ENCODE results near the gene CTTNBP2NL.
"Not testable (repeated sequence)": the region's sequence is repeated elsewhere in the genome, so short reads cannot be mapped to it uniquely, and the experiment has no call there.

Gene CTTNBP2NL

DNA sequence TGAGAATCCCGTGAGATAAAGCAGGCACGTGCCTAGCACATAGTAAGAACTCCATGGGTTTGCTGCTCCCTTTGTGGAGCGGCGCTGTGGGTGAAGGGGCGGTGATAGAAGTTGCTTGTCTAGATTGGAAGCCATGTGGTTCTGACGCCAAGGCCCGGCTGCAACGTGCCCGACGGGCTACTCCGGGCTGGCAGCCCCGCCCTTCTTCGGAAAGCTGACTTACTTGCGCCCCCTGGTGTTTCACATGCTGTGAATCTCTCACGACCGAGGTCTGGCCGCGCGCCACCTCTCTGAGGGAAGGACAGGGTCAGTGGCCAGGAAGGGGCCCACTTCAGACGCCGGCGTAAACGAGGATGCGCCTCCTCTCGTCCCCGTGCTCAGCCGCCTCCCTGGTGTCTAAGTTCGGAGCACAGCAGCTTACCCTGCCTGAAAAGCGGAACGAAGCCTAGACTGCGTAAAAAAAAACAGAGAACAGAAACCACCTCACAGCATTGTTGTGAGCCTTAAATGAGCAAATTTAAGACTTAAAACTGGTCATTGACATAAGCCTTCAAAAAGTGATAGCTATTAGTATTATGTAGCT is 70.2 kb downstream of the CTTNBP2NL start:
- peak; percentile 84 for DNase-seq

DNA sequence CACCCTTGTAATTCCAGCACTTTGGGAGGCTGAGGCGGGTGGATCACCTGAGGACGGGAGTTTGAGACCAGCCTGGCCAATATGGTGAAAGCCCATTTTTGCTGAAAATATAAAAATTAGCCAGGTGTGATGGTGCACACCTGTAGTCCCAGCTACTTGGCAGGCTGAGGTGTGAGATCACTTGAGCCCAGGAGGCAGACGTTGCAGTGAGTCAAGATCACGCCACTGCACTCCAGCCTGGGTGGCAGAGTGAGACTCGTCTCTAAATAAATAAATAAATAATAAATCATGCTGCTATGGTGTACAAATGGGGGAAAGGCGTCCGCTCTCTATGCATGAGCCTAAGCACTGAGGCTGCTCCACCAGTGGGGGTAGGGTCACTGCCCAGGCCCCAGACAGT is 74.3 kb downstream of the CTTNBP2NL start:
- not testable (repeated sequence) for DNase-seq

GRCh38 chr1:112470966-112471365 is 75.0 kb downstream of the CTTNBP2NL start:
- DNase-seq = no peak

DNA sequence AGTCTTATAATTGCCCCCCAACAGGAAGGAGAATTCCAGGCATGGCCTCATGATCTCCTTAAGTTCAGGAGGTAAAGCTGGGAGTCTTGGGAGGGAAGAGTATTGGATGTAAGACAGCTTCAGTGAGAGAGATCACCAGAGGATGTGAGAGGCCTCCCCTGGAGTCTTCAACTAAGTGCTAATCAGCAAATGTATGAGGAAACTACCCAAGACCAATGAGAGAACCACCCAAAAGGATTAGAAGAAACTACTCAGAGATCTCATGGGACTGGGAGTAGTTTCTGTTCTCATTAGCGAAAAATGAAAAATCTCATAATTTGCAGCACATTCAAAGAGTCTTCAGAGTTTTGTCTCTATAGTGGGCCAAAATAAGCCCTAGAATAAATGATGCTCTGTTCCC is 76.1 kb downstream of the CTTNBP2NL start:
- DNase-seq = no peak

- no peak for DNase-seq
Observed at GRCh38 chr1:112477550-112477949, 81.5 kb downstream of the CTTNBP2NL start.

GRCh38 chr1:112478314-112478713 is 82.3 kb downstream of the CTTNBP2NL start:
- DNase-seq = no peak

DNA sequence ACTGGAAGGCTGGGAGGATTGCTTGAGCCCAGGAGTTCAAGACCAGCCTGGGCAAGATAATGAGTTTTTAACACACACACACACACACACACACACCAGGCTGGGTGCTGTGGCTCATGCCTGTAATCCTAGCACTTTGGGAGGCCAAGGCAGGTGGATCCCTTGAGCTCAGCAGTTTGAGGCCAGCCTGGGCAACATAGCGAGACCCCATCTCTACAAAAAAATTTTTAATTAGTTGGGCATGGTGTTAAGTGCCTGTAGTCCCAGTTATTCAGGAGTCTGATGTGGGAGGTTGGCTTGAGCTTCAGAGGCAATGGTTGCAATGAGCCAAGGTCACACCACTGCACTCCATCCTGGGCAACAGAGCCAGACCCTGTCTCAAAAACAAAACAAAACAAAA is 90.0 kb downstream of the CTTNBP2NL start:
- DNase-seq = not testable (repeated sequence)

- not testable (repeated sequence) for DNase-seq
Observed at GRCh38 chr1:112487686-112488085, 91.7 kb downstream of the CTTNBP2NL start.

DNA sequence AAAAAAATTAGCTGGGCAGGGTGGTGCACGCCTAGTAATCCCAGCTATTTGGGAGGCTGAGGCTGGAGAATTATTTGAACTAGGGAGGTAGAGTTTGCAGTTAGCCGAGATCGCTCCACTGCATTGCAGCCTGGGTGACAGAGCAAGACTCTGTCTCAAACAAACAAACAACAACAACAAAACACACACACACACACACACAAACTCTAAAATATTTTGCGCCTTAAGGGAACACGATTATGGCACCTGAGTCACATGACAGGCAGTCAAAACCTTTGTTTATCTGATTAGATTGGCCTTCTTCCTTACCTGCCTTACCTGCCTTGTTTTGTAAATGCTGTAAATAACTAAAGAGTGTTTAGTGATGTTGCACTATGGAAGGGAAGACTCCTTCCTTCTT is 92.1 kb downstream of the CTTNBP2NL start:
- no peak for DNase-seq

DNA sequence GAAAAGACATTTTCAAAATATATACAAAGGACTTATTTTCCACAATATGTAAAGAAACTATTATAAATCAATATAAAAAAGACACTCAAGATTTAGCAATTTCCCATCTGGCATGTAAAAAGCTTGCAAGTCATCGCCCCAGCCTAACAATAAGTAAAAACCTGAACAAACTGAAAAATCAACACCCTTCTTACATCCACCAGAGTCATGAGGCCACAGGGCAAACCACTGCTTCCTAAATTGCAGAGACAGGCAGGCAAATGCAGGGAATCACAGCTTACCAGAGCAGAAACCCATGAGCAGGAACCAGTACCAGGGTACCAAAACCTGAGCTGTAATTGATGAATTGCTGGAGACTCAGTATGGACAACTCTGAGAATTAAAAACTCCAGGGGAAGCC is 96.1 kb downstream of the CTTNBP2NL start:
- DNase-seq = no peak

DNA sequence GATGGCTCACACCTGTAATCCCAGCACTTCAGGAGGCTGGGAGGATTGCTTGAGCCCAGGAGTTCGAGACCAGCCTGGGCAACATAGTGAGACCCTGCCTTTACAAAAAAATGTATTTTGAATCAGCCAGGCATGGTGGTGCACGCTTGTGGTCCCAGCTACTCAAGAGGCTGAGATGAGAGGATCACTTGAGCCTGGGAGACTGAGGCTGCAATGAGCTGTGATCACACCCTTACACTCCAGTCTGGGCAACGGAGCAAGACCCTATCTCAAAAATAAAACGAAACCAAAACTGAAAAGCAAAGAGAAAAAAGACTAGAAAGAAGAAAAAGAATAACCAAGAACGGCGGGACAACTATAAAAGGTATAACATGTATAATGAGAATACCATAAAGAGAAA is 97.3 kb downstream of the CTTNBP2NL start:
- no peak for DNase-seq

DNA sequence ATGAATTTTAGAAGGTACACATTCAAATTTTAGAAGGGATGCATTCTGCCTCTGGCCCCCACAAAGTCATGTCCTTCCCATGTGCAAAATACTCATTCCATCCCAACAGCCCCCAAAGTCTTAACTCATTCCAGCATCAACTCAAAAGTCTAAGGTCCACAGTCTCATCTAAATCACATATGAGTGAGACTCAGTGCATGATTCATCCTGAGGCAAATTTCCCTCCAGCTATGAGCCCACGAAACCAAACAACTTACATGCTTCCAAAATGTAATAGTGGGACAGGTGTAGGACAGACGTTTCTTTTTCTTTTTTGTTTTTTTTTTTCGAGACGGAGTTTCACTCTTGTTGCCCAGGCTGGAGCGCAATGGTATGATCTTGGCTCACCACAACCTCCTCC is 100.3 kb downstream of the CTTNBP2NL start:
- no peak for DNase-seq

DNA sequence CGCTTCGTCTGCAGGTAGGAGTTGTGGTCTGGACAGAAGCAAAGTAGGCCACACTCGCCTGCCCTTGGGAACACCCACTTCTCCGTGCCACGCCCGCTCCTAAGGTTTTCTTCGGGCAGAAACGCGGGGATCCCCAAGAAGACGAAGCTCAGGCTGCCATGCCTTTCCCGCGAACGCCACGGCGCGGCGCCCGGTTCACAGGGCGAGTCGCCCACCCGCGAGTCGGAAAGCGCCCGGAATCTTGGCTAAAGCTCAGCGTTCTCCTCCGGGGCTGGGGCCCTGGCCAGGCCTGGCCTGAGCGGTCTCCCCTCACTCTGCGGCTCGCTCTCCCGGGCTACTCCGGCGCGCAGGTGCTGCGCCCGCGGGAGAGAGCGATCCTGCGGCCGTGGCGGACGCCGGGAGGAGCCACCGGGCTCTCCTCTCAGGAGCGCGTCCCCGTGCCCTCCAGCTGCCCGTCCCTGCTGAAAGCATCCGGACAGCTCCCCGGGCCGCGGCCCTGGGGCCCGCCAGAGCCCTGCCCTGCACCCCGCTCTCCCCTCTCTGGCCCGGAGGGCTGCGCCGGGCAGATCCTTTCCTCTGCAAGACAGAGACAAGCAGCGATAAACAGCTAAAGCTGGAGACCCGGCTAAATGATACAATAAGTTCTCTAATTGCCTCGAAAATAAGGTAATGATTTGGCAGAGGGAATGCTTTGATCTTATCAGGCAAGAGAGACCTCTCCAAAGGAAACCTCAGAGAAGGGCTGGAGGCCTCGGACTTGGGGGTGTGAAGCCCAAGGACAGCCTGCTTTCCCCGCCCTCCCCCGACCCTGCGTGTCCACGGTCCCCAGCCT is 106.0 kb downstream of the CTTNBP2NL start:
- DNase-seq = no peak

- DNase-seq = no peak
Observed at GRCh38 chr1:112502826-112503225, 106.8 kb downstream of the CTTNBP2NL start.

GRCh38 chr1:112504001-112504660 is 108.1 kb downstream of the CTTNBP2NL start:
- no peak for DNase-seq

DNA sequence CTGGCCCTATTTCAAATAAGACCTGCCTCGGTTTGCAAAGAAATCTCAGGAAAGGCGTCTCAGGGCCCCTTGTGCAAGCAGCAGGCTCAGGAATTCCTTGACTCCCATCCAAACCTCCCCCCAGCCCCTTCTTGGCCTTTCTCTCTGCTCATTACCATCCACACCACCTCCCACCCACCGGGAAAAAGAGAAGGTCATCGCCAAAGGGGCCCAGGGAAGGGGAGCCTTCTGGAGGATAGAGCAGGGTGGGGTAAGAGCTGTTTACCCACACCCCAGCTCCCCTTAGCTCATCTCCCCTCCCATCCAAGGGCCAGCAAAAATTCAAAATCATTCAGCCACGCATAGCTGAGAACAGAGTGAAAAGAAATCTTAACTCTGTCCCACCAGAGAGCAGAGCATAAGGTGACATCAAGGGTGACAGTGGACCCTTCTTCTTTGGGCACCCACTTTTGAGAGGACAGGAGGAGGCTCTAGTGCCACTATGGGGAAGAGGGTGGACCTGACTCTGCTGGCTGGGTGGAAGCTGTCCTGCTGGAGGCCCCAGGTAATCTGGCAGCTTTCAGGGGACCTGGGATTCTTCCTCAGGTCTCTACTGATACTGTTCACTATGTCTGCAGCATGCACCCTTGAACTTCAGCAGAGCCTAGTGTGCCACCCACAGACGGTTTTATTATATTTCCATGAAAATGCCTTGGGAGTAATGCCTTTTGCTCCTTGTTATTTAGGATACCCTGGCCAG is 108.8 kb downstream of the CTTNBP2NL start:
- DNase-seq = no peak

DNA sequence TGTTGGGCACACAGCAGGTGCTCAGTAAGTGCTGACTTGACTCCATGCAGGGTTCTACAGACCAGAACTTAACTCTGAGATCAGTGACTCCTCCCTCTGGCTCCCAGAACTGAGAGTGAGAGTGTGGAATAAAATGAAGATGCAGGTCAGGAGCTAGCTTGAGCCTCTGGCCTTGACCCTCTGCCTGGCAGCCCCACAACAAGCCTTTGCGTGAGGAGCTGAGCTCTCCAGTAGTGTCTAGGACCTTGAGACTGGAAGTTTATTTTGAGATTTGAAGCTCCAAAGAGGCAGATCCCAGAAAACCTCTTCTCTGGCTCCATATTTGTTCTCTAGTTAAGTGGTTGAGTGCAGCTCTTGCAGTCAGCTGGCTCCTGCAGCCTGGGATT is 109.4 kb downstream of the CTTNBP2NL start:
- DNase-seq = no peak

DNA sequence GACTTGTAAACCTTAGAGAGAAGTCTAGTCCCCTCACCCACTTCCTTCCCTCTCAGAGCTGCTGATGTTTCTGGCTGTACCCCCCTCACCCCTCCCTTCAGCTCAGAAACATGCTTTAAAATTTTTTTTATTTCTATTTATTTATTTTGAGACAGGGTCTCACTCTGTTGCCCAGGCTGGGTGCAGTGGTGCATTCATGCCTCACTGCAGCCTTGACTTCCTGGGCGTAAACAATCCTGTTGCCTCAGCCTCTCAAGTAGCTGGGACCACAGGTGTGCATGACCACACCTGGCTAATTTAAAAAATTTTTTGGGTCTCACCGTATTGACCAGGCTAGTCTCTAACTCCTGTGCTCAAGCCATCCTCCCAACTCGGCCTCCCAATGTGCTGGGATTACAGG is 109.9 kb downstream of the CTTNBP2NL start:
- DNase-seq = no peak

DNA sequence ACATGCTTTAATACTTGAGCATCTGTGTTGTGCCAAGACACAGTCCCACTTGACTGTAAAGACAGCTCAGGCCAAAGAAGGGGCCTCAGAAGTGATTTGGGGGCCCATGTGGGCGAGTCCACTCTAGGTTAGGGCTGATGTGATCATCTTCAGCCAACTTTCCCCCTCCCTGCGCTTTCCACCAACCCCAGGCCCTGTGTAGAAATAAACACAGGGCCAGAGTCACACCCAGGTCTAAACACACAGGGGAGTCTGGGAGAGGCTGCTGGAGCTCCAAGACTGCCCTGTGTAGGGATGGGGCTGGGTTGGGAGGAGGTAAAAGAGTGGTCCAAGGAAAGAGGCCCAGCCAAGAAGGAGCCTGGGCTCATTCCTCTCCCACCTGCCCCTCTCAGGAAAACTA is 110.3 kb downstream of the CTTNBP2NL start:
- DNase-seq = no peak

DNA sequence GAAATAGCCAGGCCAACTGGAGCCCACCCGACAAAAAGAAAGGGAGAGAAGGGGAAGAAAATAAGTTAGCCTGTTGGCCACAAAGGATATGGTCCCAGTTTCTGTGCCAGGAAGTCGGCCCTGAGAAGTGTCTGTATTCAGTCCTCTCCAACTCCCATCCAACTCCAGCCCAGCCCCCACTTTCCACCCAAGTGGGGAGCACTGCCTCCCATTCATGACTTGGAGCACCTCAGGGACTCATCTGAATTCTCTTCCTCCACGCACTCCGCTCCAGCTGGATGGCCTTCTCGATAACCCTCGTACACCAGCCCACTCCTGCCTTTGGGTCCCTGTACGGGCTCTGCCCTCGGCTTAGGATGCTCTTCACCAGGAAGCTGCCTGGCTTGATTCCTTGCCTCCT is 110.7 kb downstream of the CTTNBP2NL start:
- no peak for DNase-seq

DNA sequence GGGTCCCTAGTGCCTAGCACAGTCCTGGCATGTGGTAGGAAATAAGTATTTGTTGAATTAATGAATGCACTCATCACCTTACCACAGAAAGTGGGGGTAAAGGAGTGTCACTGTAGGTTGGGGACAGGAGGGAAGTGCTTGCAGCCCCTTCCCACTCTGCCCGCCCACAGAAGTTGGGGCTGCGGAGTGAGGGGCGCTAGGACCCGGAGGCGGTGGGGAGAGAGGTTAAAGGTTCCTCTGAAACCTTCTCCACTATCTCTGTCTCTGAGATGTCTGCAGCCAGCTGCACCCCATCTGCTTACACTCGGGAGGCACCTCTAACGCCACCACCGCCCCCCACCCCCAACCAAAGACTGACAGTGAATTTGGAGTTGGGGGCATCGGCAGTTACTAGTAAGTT is 111.3 kb downstream of the CTTNBP2NL start:
- DNase-seq = no peak

DNA sequence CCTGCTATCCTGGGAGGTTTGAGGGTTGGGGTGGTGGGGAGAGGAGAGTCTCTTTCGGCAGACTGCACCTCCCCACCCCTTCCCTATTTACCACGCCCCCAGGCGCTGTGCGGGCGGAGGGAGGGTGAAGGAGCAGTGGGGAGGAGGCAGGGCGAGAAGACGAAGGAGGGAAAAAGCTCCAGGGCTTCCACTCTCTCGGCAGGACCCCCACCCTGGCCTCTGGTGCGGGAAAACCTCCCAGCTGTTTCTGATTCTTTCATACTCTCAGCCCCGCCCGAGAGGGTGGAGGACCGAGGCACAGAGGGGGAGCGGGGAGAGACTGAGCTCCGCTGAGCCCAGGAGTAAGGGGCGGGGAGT is 111.9 kb downstream of the CTTNBP2NL start:
- DNase-seq = no peak

- DNase-seq = no peak
Observed at GRCh38 chr1:112508278-112509004, 112.4 kb downstream of the CTTNBP2NL start, which contains the start of gene WNT2B. TSS of gene WNT2B (plus strand) at chr1:112508965. CDS start at chr1:112509263, 298 bp downstream.
